ENCODE measurements around the gene BCAS4.
"Not testable (repeated sequence)": the region's sequence is repeated elsewhere in the genome, so short reads cannot be mapped to it uniquely, and the experiment has no call there.

The BCAS4 gene

DNA sequence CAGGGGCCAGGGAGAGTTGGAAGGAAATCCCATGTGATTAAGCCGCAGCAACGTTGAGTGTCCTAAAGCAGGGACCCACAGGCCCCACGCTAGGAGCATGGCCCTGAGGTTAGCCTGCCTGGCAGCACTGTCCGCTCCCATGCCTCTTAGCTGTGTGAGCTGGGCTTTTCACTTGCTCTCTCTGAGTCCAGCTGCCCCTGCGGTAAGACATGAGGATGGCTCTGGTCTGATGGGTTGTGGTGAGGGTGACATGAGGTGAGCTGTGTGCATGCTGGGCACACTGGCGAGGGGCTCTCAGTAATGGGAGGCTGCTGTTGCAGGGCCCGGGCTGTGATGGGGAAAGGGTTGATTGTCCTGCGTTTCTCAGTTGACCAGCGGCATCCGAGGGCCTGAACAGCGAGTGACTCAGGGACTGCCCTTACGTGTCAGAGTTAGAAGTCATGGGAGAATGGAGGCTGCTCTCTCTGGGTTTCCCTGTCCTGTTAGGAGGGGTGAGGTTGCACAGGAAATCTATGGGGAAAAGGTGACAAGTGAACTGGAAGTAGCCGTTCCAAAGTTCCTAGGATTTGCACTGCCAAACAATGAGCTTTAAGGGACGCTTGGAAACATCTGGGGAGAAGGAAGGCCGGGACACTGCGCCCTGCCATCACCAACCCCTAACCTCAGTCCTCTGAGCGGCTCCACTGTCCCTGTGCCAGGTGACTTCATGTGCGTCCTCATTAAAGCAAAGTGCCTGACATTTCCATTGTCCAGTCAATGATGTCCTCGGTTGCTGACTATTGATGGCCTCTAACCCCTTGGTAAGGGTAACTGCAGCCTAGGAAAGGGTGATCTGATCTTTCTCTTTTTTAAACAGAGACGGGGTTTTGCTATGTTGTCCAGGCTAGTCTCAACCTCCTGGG is 85.0 kb downstream of the BCAS4 start:
- no peak for DNase-seq

- DNase-seq = not testable (repeated sequence)
Measured at GRCh38 chr20:50881759-50882424, 87.0 kb downstream of the BCAS4 start.

DNA sequence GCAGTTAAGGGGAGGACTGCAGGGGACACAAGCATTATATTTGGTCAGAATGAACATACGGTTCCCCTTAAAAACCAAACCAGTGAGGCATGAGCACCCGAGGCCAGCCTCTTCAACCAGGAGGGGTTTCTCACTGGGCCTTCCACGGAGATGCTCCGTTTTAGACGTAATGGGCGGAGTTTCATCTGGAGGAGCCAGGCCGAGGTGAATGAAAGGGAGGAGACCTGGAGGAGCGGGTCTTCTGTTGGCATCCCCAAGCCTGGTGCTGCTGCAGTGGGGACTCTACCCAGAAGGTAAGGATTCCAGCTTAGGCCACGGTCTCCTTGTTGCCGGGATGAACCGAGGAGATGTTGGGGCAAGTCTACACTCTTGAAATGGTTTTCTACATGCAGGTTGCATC is 89.0 kb downstream of the BCAS4 start:
- no peak for DNase-seq

DNA sequence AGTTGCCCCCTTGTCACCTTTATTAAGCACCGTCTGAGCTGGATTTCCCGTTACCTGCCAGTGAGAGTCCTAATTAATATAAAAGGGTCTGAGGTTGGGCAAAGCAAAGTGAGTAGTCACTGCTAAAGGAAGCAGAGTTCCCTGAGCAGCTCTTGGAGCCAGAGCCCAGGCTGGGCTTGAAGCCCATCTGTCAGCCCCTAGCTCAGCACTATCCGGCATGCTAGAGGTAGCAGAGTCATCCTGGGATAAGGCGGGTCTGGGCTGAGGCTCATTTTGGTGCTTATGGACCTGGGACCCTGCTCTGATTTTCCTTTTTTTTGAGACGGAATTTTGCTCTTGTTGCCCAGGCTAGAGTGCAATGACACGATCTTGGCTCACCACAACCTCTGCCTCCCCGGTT is 90.2 kb downstream of the BCAS4 start:
- DNase-seq = no peak

- no peak for DNase-seq
Measured at GRCh38 chr20:50885781-50886180, 90.9 kb downstream of the BCAS4 start.

DNA sequence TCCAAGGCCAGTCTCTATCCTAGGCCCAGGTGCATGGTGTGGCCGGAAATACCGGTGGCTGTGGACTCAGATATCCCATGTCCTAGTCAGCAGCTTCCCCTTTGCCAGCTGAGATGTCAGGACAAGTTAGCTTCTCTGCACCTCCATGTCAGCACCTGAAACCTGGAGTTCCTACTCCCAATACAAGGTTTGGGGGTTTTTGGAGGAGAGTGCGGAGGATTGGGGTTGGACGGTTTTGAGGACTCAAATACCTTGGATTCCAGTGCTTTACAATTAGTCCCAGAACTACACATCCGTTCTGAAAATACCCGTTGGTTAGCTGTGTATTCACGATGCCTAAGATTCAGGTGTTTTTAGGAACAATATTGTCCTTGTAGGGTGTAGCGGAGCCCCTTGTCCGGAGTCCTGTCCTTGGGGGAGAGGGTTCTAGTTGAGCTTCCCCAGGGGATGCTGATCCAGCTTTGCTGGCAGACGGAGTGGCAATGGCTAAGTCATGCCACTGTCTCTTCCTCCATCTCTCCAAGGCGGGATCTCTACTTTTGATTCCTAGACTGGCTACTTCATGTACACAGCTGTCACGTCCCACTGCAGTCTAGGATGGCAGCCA is 91.4 kb downstream of the BCAS4 start:
- DNase-seq = no peak

DNA sequence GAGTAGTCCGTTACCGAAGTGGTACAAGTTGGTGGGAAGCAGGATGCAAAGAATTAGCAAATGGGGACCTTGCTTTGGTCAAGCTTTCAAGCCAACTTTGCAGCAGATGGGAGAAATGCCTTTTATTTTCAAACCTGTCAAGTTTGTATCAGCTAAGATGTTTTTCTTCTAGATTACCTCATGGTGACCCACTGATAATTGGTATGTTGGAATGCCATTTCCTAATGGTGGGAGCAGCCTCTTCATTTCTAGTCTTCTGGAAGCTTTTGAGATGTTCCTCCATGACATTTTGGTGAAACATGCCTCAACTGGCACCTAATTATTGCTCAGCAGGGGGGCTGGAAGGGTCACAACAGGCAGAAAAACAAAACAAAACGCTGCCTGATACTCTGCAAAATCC is 92.7 kb downstream of the BCAS4 start:
- no peak for DNase-seq

GRCh38 chr20:50891138-50891537 is 96.3 kb downstream of the BCAS4 start:
- DNase-seq = no peak

DNA sequence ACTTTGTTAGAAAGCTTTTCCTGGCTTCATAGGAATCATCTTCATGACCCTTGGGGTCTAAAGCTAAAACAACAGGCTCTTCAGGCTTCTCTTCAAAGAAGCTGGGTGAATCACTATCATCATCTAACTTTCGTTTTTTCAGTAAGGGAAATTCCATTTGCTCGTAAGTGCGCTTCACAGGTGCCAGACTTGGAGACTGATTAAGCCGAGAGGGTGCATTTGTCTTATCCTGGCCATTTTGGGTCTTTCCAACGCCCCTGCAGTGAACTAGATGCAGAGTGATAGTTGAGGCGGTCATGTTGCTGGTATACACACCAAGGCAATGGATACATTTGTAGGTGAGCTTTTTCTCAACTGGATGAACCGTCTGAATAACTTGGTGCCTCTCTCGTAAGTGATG is 97.5 kb downstream of the BCAS4 start:
- no peak for DNase-seq

DNA sequence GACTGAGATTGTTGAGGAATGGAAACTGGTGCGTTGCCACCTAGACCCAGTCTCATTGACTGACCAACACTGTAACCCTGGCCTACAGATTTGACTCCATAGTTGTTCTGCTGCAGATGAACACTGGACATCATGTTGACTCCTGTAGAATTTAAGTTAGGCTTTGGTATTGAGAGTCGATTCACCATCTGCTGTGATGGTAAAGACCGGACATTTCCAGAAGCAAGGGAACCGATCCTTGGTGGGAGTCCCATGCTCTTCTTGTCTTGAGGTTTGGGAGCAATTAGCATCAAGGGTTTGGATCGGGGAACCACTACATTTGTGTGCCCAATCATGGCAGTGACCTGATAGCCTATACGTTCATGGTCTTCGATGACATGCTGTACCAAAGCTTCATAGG is 98.8 kb downstream of the BCAS4 start:
- DNase-seq = no peak

DNA sequence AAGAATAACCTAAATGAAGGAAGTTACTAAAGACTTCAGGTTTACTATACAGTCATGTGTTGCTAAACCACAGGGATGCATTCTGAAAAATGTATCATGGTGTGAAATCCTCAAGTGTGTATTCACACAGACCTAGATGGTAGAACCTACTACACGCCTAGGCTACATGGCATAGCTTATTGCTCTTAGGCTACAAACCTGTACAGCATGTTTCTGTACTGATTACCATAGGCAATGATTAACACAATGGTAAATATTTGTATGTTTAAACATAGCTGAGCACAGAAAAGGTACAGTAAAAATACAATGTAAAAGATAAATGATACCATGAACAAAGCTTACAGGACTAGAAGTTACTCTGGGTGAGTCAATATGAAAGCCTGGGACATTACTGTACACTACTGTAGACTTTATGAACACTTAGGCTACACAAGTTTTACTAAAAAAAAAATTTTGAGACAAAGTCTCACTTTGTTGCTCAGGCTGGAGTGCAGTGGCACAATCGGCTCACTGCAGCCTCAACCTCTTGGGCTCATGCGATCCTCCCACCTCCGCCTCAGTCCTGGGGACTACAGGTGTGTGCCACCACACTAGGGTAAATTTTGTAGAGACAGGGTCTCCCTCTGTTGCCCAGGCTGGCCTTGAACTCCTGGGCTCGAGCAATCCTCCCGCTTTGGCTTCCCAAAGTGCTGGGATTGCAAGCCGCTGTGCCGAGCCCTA is 100.4 kb downstream of the BCAS4 start:
- no peak for DNase-seq

DNA sequence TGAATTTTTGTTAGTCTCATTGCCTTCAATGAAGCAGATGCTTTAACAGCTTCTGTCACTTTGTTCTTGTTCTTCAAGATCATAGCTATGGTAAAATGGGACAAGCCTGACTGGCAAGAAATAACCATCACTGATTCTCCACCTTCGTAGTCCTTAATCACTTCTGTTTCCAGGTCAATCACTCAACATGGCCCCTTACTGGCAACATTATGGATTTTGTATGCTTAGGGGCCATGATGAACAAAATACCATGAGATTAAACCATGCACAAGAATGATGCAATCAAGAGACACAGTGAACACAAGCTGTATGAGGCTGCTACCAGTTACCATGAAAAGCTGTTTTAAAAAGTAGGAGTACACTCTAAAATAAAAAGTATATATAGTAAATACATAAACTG is 103.6 kb downstream of the BCAS4 start:
- DNase-seq = no peak

DNA sequence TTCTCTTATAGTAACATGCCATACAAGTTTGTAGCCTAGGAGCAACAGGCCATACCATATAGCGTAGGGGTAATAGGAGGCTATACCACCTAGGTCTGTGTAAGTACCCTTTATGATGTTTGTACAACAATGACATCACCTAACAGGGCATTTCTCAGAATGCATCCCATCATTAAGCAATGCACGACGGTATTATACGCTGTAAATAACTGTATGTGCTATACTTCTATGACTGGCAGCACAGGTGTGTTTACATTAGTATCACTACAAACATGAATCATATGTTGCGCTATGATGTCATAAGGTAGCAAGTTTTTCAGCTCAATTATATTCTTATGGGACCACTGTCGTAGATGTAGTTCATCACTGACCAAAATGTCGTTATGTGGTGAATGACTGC is 105.4 kb downstream of the BCAS4 start:
- no peak for DNase-seq

- DNase-seq = no peak
Measured at GRCh38 chr20:50901301-50901700, 106.4 kb downstream of the BCAS4 start.

GRCh38 chr20:50903353-50904051 is 108.6 kb downstream of the BCAS4 start:
- no peak for DNase-seq

DNA sequence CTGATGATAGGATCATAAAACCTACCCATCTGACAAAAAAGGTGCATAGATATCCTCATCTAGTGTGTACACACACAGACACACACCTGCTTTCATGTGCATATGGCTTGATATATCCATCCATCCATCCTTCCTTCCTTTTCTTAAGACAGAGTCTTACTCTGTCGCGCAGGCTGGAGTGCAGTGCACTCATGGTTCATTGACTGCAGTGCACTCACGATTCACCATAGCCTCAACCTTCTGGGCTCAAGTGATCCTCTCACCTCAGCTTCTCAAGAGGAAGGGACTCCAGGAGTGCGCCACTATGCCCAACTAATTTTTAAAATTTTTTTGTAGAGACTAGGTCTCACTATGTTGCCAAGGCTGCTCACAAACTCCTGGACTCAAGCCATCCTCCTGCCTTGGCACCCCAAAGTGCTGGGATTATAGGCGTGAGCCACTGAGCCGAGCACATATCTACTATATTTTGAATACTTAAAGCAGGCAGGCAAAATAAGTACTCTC is 109.3 kb downstream of the BCAS4 start:
- DNase-seq = no peak

DNA sequence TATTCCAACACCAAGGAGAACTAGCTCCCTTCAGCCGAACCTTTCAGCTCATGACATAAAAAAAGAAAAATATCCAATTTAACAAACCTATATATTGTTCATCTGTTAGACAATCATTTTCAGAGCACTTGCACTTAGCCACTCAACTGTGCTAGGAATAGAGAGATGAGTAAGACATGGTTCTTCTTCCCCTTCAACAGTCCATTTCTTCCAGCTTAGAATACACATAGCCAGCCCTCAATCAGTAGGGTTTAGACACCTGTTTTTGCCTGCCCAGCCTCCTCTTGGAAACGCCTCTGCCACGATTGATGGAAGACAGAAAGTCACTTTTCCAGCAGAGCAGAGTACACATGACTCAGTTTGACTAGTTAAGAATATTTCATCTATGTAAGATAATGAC is 114.6 kb downstream of the BCAS4 start:
- DNase-seq = no peak

- no peak for DNase-seq
Measured at GRCh38 chr20:50911030-50911429, 116.2 kb downstream of the BCAS4 start.

DNA sequence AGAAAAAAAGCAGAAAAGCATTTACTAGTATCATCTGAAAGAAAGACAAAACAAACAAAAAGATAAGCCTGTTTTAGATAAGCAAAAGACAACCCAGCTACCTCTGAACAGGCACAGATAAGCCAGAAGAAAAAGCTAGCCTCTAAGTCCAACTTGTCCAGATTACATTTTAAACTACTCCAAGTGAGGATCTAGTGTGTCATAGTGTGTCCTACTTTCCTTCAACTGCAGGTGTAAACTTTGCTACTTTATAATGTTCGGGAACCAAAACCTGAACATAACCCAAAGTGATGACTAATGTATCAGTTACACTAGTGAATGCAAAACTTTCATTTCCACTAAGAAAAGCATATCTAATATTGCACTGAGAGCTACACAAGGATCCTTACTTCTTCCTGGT is 116.9 kb downstream of the BCAS4 start:
- no peak for DNase-seq

DNA sequence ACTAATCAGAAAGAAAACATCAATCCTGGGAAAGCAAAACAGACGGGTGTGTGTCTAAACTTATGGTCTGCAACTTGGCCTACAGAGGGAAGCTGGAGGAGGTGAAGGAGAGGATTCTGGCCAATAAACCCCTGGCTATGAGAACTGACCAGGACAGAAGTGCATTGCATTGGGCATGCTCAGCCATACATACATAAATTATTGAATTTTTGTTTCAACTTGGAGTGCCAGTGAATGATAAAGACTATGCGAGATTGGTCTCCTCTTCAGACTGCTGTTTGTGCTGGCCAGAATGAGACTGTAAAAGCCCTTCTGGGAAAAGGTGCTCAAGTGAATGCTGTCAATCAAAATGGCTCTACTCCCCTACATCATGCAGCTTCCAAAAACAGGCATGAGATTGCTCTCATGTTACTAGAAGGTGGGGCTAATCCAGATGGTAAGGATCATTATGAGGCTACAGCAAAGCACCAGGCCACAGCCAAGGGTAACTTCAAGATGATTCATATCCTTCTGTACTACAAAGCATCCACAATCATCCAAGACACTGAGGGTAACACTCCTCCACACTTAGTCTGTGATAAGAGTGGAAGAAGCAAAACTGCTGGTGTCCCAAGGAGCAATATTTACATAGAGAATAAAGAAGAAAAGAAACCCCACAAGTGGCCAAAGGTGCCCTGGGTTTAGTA is 119.0 kb downstream of the BCAS4 start:
- DNase-seq = no peak

- DNase-seq = no peak
Measured at GRCh38 chr20:50915424-50915823, 120.6 kb downstream of the BCAS4 start.

- DNase-seq = no peak
Measured at GRCh38 chr20:50916257-50916656, 121.4 kb downstream of the BCAS4 start.

Measured in activated CD4-positive, alpha-beta T cell treated with anti-CD3 and anti-CD28 coated beads for 4 hours (primary cell).